OCI-LY7 (cell line): ENCODE data around the gene SPTLC1.

Source experiments
- CTCF ChIP-seq: fragments of 200-600 bp; sonication (generic); conservative IDR thresholded peaks from 2 replicates; pipeline ENCODE4 v1.5.1; 2014; ENCODE audit warnings: mild to moderate bottlenecking, antibody characterized with exemption, low read length, moderate library complexity, mixed read lengths
- EZH2phosphoT487 ChIP-seq: fragments of 200-600 bp; sonication (generic); IDR thresholded peaks from 2 replicates; pipeline ENCODE4 v1.6.1; 2018; ENCODE audit warnings: low read depth, borderline replicate concordance, mild to moderate bottlenecking, mixed run types, antibody characterized with exemption, low read length, moderate library complexity, mixed read lengths

- TF ChIP-seq CTCF, result no peak
- TF ChIP-seq EZH2phosphoT487, result no peak
Observed at GRCh38 chr9:92146610-92147009, 31.4 kb upstream of the SPTLC1 start.
